Upper lobe of left lung (tissue), 4 donors: Measurements from ENCODE around the gene SUPT20HL2.

Source experiments
- POLR2A ChIP-seq, 4 donors: fragments of 450-650 bp; IDR thresholded peaks; one replicate each; pipeline ENCODE4 v1.5.1; 2016 to 2017; ENCODE audit warnings: antibody characterized with exemption in 4 of 4, mild to moderate bottlenecking in 2 of 4
- POLR2AphosphoS5 ChIP-seq, 2 donors: sonication (generic); formaldehyde crosslinking; IDR thresholded peaks; one replicate each; pipeline ENCODE4 v1.5.1; 2017; ENCODE audit warnings: antibody characterized with exemption in 2 of 2
- TF ChIP-seq, protein P1 (sequence below), 6 experiments: fragments of 450-650 bp in 4 of 6; fragments of 200-600 bp in 2 of 6; sonication (generic) in 2 of 6; IDR thresholded peaks; one replicate each; pipeline ENCODE4 v1.5.1; 2016 to 2019; ENCODE audit warnings: antibody characterized with exemption in 6 of 6

DNA sequence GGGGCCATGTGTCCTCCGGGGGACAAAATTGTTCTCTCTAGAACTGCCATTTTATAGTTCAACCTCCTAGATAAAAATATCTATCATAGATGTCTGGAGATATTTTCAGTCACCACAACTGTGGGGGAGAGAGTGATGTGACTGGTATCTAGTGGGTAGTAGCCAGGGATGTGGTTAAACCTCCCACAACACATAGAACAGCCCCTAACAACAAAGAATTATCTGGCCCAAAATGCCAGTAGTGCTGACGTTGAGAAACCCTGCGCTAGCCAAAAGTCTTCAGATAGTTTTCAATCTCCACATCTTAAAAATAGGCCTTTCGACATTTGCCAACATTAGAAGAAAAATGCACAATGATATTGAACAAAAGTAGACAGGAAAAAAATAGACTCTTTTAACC is 19.0 kb upstream of the SUPT20HL2 start:
- TF ChIP-seq, protein P1, sequence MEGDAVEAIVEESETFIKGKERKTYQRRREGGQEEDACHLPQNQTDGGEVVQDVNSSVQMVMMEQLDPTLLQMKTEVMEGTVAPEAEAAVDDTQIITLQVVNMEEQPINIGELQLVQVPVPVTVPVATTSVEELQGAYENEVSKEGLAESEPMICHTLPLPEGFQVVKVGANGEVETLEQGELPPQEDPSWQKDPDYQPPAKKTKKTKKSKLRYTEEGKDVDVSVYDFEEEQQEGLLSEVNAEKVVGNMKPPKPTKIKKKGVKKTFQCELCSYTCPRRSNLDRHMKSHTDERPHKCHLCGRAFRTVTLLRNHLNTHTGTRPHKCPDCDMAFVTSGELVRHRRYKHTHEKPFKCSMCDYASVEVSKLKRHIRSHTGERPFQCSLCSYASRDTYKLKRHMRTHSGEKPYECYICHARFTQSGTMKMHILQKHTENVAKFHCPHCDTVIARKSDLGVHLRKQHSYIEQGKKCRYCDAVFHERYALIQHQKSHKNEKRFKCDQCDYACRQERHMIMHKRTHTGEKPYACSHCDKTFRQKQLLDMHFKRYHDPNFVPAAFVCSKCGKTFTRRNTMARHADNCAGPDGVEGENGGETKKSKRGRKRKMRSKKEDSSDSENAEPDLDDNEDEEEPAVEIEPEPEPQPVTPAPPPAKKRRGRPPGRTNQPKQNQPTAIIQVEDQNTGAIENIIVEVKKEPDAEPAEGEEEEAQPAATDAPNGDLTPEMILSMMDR (IDR thresholded peaks at IDR 0.05), result no peak
- TF ChIP-seq POLR2AphosphoS5 (IDR thresholded peaks at IDR 0.05), result no peak
- TF ChIP-seq POLR2A (IDR thresholded peaks at IDR 0.05), result no peak
